NT2/D1 (cell line): Measurements from ENCODE around the gene FBXL13.

ENCODE experiments used
- YY1 ChIP-seq: IDR thresholded peaks from 2 replicates; pipeline ENCODE4 v1.6.1; 2011; ENCODE audit not compliant: insufficient read length, insufficient read depth
- ZNF274 ChIP-seq: IDR thresholded peaks from 2 replicates; pipeline ENCODE4 v1.6.1; 2011; ENCODE audit warnings: mild to moderate bottlenecking, low read depth, low read length

- no peak for TF ChIP-seq YY1
- no peak for TF ChIP-seq ZNF274
Observed at GRCh38 chr7:102918845-102919244, 155.8 kb downstream of the FBXL13 start.
